WTC11 (cell line): ENCODE measurements around the gene HPSE2. TPM values are rescaled to one million over a fixed set of nuclear protein-coding genes. Genes with fewer than 3 reads are reported as not detected.

Experiments
- ATAC-seq: fragments of 200-7000 bp; cut with Tn5 transposase; 2 replicates; pipeline ENCODE4 v1.10.0; 2021; ENCODE audit warnings: mild to moderate bottlenecking, moderate library complexity
- CTCF ChIA-PET: fragments of 300-600 bp; sonication (Branson Sonifier 250); formaldehyde crosslinking; loops from one replicate; lab custom pipeline; 2021; ENCODE audit warnings: antibody characterized with exemption; lab: Charles Lee
- POLR2A ChIA-PET: fragments of 350-600 bp; sonication (Branson Sonifier 250); formaldehyde crosslinking; loops from one replicate; lab custom pipeline; 2021; ENCODE audit warnings: antibody characterized with exemption; lab: Charles Lee
- DNase-seq: peaks from one replicate; pipeline ENCODE4 v3.0.0; 2021; ENCODE audit warnings: low spot score
- H3K27ac Mint-ChIP-seq: 2 replicates; pipeline ENCODE4 v1.8.0; 2021; ENCODE audit warnings: mixed read lengths
- H3K27me3 Mint-ChIP-seq: 2 replicates; pipeline ENCODE4 v1.8.0; 2021; ENCODE audit warnings: low read depth, mild to moderate bottlenecking, moderate library complexity, mixed read lengths
- H3K36me3 Mint-ChIP-seq: 2 replicates; pipeline ENCODE4 v1.8.0; 2021; ENCODE audit warnings: mixed read lengths
- H3K4me1 Mint-ChIP-seq: 2 replicates; pipeline ENCODE4 v1.8.0; 2022; ENCODE audit warnings: mixed read lengths
- H3K4me3 Mint-ChIP-seq: 2 replicates; pipeline ENCODE4 v1.8.0; 2021; ENCODE audit warnings: mild to moderate bottlenecking, moderate library complexity, mixed read lengths
- H3K9me3 Mint-ChIP-seq: 2 replicates; pipeline ENCODE4 v1.8.0; 2021; ENCODE audit warnings: mixed read lengths
- ATF2 ChIP-seq: sonication (generic); formaldehyde crosslinking; IDR thresholded peaks from 2 replicates; pipeline ENCODE4 v1.8.1; 2022; ENCODE audit warnings: low read depth, missing genetic modification reagents, borderline replicate concordance
- CBFB ChIP-seq: sonication (generic); formaldehyde crosslinking; IDR thresholded peaks from 2 replicates; pipeline ENCODE4 v1.8.1; 2022; ENCODE audit warnings: mild to moderate bottlenecking, low read depth, missing genetic modification reagents
- E2F5 ChIP-seq: sonication (generic); formaldehyde crosslinking; IDR thresholded peaks from 2 replicates; pipeline ENCODE4 v1.8.1; 2022; ENCODE audit warnings: mild to moderate bottlenecking, moderate library complexity, missing genetic modification reagents
- EMX1 ChIP-seq: fragments of 250-450 bp; sonication (Bioruptor Pico); IDR thresholded peaks from 2 replicates; pipeline ENCODE4 v1.8.0; 2021; ENCODE audit warnings: mild to moderate bottlenecking
- FOXP4 ChIP-seq: sonication (generic); formaldehyde crosslinking; IDR thresholded peaks from 2 replicates; pipeline ENCODE4 v1.8.0; 2022; ENCODE audit warnings: mild to moderate bottlenecking, missing genetic modification reagents
- HMGA2 ChIP-seq: fragments of 250-450 bp; sonication (Bioruptor Pico); IDR thresholded peaks from 2 replicates; pipeline ENCODE4 v1.4.0; 2021; ENCODE audit warnings: mild to moderate bottlenecking, moderate library complexity
- IRF2 ChIP-seq: sonication (generic); formaldehyde crosslinking; IDR thresholded peaks from 2 replicates; pipeline ENCODE4 v1.8.0; 2022; ENCODE audit warnings: low read depth, missing genetic modification reagents, borderline replicate concordance
- KAT7 ChIP-seq: sonication (generic); formaldehyde crosslinking; IDR thresholded peaks from 2 replicates; pipeline ENCODE4 v1.8.1; 2023; ENCODE audit warnings: missing genetic modification reagents, mild to moderate bottlenecking, borderline replicate concordance
- NFYB ChIP-seq: sonication (generic); formaldehyde crosslinking; conservative IDR thresholded peaks from 2 replicates; pipeline ENCODE4 v1.8.0; 2022; ENCODE audit warnings: low read depth, missing genetic modification reagents
- OVOL2 ChIP-seq: fragments of 250-450 bp; sonication (Bioruptor Pico); IDR thresholded peaks from 2 replicates; pipeline ENCODE4 v1.9.0; 2021; ENCODE audit warnings: mild to moderate bottlenecking, borderline replicate concordance
- RELA ChIP-seq: sonication (generic); formaldehyde crosslinking; IDR thresholded peaks from 2 replicates; pipeline ENCODE4 v1.8.1; 2022; ENCODE audit warnings: missing genetic modification reagents, mild to moderate bottlenecking, borderline replicate concordance
- TP53 ChIP-seq: sonication (generic); formaldehyde crosslinking; IDR thresholded peaks from 2 replicates; pipeline ENCODE4 v1.8.1; 2023; ENCODE audit warnings: mild to moderate bottlenecking, missing genetic modification reagents
- USF1 ChIP-seq: sonication (generic); formaldehyde crosslinking; IDR thresholded peaks from 2 replicates; pipeline ENCODE4 v1.8.0; 2022; ENCODE audit warnings: mild to moderate bottlenecking, missing genetic modification reagents
- USF2 ChIP-seq: sonication (generic); formaldehyde crosslinking; IDR thresholded peaks from 2 replicates; pipeline ENCODE4 v1.8.1; 2023; ENCODE audit warnings: mild to moderate bottlenecking, missing genetic modification reagents, moderate library complexity
- ZBTB43 ChIP-seq: sonication (generic); formaldehyde crosslinking; IDR thresholded peaks from 2 replicates; pipeline ENCODE4 v1.8.1; 2023; ENCODE audit warnings: mild to moderate bottlenecking, missing genetic modification reagents
- ZNF317 ChIP-seq: sonication (generic); formaldehyde crosslinking; IDR thresholded peaks from 2 replicates; pipeline ENCODE4 v1.8.1; 2023; ENCODE audit warnings: low read depth, mild to moderate bottlenecking, moderate library complexity, missing genetic modification reagents, borderline replicate concordance
- ZNF416 ChIP-seq: fragments of 250-450 bp; sonication (Bioruptor Pico); IDR thresholded peaks from 2 replicates; pipeline ENCODE4 v1.9.0; 2021; ENCODE audit warnings: mild to moderate bottlenecking, inconsistent platforms
- total RNA-seq: library from RNA; stranded (reverse); gene quantifications from 3 replicates; pipeline ENCODE4 v1.2.3, GENCODE V29; 2021

Gene HPSE2
- total RNA-seq, 1 experiment from 2014 or later, result 0.66 TPM

- TF ChIP-seq USF2 (no peak), ZBTB43 (CRISPR knock-in tag) (no peak), IRF2 (CRISPR knock-in tag) (no peak), FOXP4 (no peak), OVOL2 (CRISPR knock-in tag) (no peak), ATF2 (CRISPR knock-in tag) (no peak)
Observed at GRCh38 chr10:98950106-98950505, 285.5 kb downstream of the HPSE2 start (continued).

- Mint-ChIP-seq H3K4me3 (no peak overlapping the region), H3K4me1 (no peaks in the 10 kb centered on the region), H3K36me3 (no peaks in the 10 kb centered on the region), H3K27ac (no peak overlapping the region), H3K9me3 (no peaks in the 10 kb centered on the region), H3K27me3 (no peaks in the 10 kb centered on the region)
- DNase-seq, result no peak
- TF ChIP-seq ZNF416 (CRISPR knock-in tag) (no peak), USF1 (no peak), FOXP4 (no peak), E2F5 (CRISPR knock-in tag) (no peak), EMX1 (CRISPR knock-in tag) (no peak), ZNF317 (no peak), KAT7 (CRISPR knock-in tag) (no peak), NFYB (CRISPR knock-in tag) (no peak)
- ChIA-PET POLR2A (no interaction called here), CTCF (no interaction called here)
- ATAC-seq, result no peak
Observed at GRCh38 chr10:98949306-98949705, 286.3 kb downstream of the HPSE2 start.

GRCh38 chr10:98943681-98944080 is 292.0 kb downstream of the HPSE2 start:
- peaks cover under 1% of the 10 kb centered on the region; the same call in 1 of the 2 replicates for H3K36me3 Mint-ChIP-seq
- no peak for TF ChIP-seq HMGA2 (CRISPR knock-in tag)
- TF ChIP-seq FOXP4, result no peak
- no peak for TF ChIP-seq CBFB (CRISPR knock-in tag)
- no peak for TF ChIP-seq OVOL2 (CRISPR knock-in tag)
- no peak for TF ChIP-seq E2F5 (CRISPR knock-in tag)
- no peak for TF ChIP-seq RELA (CRISPR knock-in tag)
- no peak for TF ChIP-seq TP53 (CRISPR knock-in tag)
- peaks cover 7% of the 10 kb centered on the region for H3K9me3 Mint-ChIP-seq
- DNase-seq (no peak), ATAC-seq (no peak)
- no peak overlapping the region for H3K4me3 Mint-ChIP-seq
- H3K27ac Mint-ChIP-seq, result no peak overlapping the region
- ChIA-PET CTCF (no interaction called here), POLR2A (no interaction called here)
- H3K4me1 Mint-ChIP-seq, result no peaks in the 10 kb centered on the region
- H3K27me3 Mint-ChIP-seq, result no peaks in the 10 kb centered on the region
